HEK293 (cell line): Measurements from ENCODE around the gene NXT2.

ENCODE experiments used
- CTCF ChIA-PET: fragments of 350-600 bp; formaldehyde crosslinking; extraction: SDS; loops from one replicate; lab custom pipeline; 2021; ENCODE audit warnings: antibody characterized with exemption; lab: Yijun Ruan, JAX
- POLR2A ChIA-PET: fragments of 300-600 bp; formaldehyde crosslinking; extraction: SDS; loops from one replicate; lab custom pipeline; 2020; ENCODE audit warnings: antibody characterized with exemption, inconsistent platforms; lab: Yijun Ruan, JAX
- H3K27ac ChIP-seq: fragments of 200-500 bp; sonication (Bioruptor generic); 2 replicates; pipeline ENCODE4 v1.5.1; 2014; ENCODE audit warnings: low read depth, low read length, control low read depth, inconsistent platforms; ENCODE audit errors: extremely low read depth
- H3K36me3 ChIP-seq, 2 experiments: fragments of 200-500 bp in 1 of 2; sonication (Bioruptor generic) in 1 of 2; 1 replicate in 1 of 2; 2 replicates in 1 of 2; pipeline ENCODE4 v1.5.1; 2014 to 2017; ENCODE audit warnings: inconsistent platforms in 2 of 2, low read length in 2 of 2; ENCODE audit not compliant: control insufficient read depth in 2 of 2, insufficient read depth in 1 of 2
- H3K4me1 ChIP-seq: fragments of 200-500 bp; sonication (Bioruptor generic); 2 replicates; pipeline ENCODE4 v1.5.1; 2014; ENCODE audit warnings: mild to moderate bottlenecking, low read length, inconsistent platforms; ENCODE audit not compliant: control insufficient read depth, insufficient read depth
- H3K4me3 ChIP-seq: 2 replicates; pipeline ENCODE4 v1.5.1; 2011; ENCODE audit warnings: low read depth, mild to moderate bottlenecking, control low read depth, low read length, moderate library complexity
- H3K9me3 ChIP-seq: fragments of 200-500 bp; sonication (Bioruptor generic); 2 replicates; pipeline ENCODE4 v1.5.1; 2014; ENCODE audit warnings: low read depth, low read length, inconsistent platforms; ENCODE audit not compliant: control insufficient read depth, insufficient read depth
- EGR2 ChIP-seq: fragments of 450-650 bp; formaldehyde crosslinking; IDR thresholded peaks from 2 replicates; pipeline ENCODE4 v1.5.1; 2016; ENCODE audit warnings: low read depth, missing biosample characterization, missing genetic modification characterization
- HOXC10 ChIP-seq: sonication (generic); formaldehyde crosslinking; IDR thresholded peaks from 2 replicates; pipeline ENCODE4 v1.8.1; 2023; ENCODE audit warnings: mild to moderate bottlenecking, missing genetic modification reagents
- INSM2 ChIP-seq: fragments of 450-650 bp; formaldehyde crosslinking; IDR thresholded peaks from 2 replicates; pipeline ENCODE4 v1.5.1; 2016; ENCODE audit warnings: missing biosample characterization, missing genetic modification characterization
- KLF10 ChIP-seq: fragments of 450-650 bp; IDR thresholded peaks from 2 replicates; pipeline ENCODE4 v1.5.1; 2018; ENCODE audit warnings: missing biosample characterization, mild to moderate bottlenecking, missing genetic modification characterization
- KLF7 ChIP-seq: fragments of 450-650 bp; formaldehyde crosslinking; IDR thresholded peaks from 2 replicates; pipeline ENCODE4 v1.5.1; 2016; ENCODE audit warnings: missing biosample characterization, missing genetic modification characterization, borderline replicate concordance
- KLF8 ChIP-seq: fragments of 450-650 bp; formaldehyde crosslinking; IDR thresholded peaks from 2 replicates; pipeline ENCODE4 v1.5.1; 2016; ENCODE audit warnings: missing biosample characterization, missing genetic modification characterization
- PRDM1 ChIP-seq: fragments of 450-650 bp; formaldehyde crosslinking; IDR thresholded peaks from 2 replicates; pipeline ENCODE4; 2016; ENCODE audit warnings: missing biosample characterization, missing genetic modification characterization
- PRDM10 ChIP-seq: fragments of 450-650 bp; formaldehyde crosslinking; IDR thresholded peaks from 2 replicates; pipeline ENCODE4 v1.5.1; 2016; ENCODE audit warnings: missing biosample characterization, missing genetic modification characterization
- PRDM6 ChIP-seq: fragments of 450-650 bp; formaldehyde crosslinking; IDR thresholded peaks from 2 replicates; pipeline ENCODE4 v1.5.1; 2017; ENCODE audit warnings: missing biosample characterization, missing genetic modification characterization
- SP2 ChIP-seq: fragments of 450-650 bp; formaldehyde crosslinking; IDR thresholded peaks from 2 replicates; pipeline ENCODE4 v1.5.1; 2016; ENCODE audit warnings: missing biosample characterization, missing genetic modification characterization
- TCF7L2 ChIP-seq: IDR thresholded peaks from 2 replicates; pipeline ENCODE4 v1.6.1; 2011; ENCODE audit warnings: low read depth, mild to moderate bottlenecking, inconsistent platforms, low read length, moderate library complexity, borderline replicate concordance
- ZBTB49 ChIP-seq: fragments of 450-650 bp; formaldehyde crosslinking; IDR thresholded peaks from 2 replicates; pipeline ENCODE4 v1.5.1; 2016; ENCODE audit warnings: missing biosample characterization, missing genetic modification characterization, low read depth
- ZFP41 ChIP-seq: fragments of 450-650 bp; formaldehyde crosslinking; IDR thresholded peaks from 2 replicates; pipeline ENCODE4 v1.5.1; 2016; ENCODE audit warnings: missing biosample characterization, missing genetic modification characterization, borderline replicate concordance
- ZFP69B ChIP-seq: fragments of 450-650 bp; formaldehyde crosslinking; IDR thresholded peaks from 2 replicates; pipeline ENCODE4 v1.5.1; 2016; ENCODE audit warnings: missing biosample characterization, missing genetic modification characterization
- ZNF121 ChIP-seq: fragments of 450-650 bp; formaldehyde crosslinking; IDR thresholded peaks from 2 replicates; pipeline ENCODE4 v1.5.1; 2016; ENCODE audit warnings: missing biosample characterization, missing genetic modification characterization
- ZNF184 ChIP-seq: fragments of 450-650 bp; IDR thresholded peaks from 2 replicates; pipeline ENCODE4 v1.5.1; 2018; ENCODE audit warnings: missing biosample characterization, mild to moderate bottlenecking, missing genetic modification characterization
- ZNF211 ChIP-seq: fragments of 450-650 bp; formaldehyde crosslinking; IDR thresholded peaks from 2 replicates; pipeline ENCODE4 v1.5.1; 2016; ENCODE audit warnings: low read depth, missing biosample characterization, missing genetic modification characterization
- ZNF221 ChIP-seq: fragments of 450-650 bp; formaldehyde crosslinking; IDR thresholded peaks from 2 replicates; pipeline ENCODE4 v1.5.1; 2017; ENCODE audit warnings: missing biosample characterization, missing genetic modification characterization, borderline replicate concordance
- ZNF292 ChIP-seq: fragments of 450-650 bp; formaldehyde crosslinking; IDR thresholded peaks from 2 replicates; pipeline ENCODE4 v1.5.1; 2016; ENCODE audit warnings: low read depth, missing biosample characterization, missing genetic modification characterization, borderline replicate concordance
- ZNF548 ChIP-seq: fragments of 450-650 bp; formaldehyde crosslinking; IDR thresholded peaks from 2 replicates; pipeline ENCODE4 v1.5.1; 2016; ENCODE audit warnings: missing biosample characterization, missing genetic modification characterization
- ZNF558 ChIP-seq: fragments of 450-650 bp; formaldehyde crosslinking; IDR thresholded peaks from 2 replicates; pipeline ENCODE4 v1.5.1; 2016; ENCODE audit warnings: missing biosample characterization, missing genetic modification characterization
- ZNF596 ChIP-seq: fragments of 450-650 bp; IDR thresholded peaks from 2 replicates; pipeline ENCODE4 v1.5.0; 2018; ENCODE audit warnings: missing biosample characterization, mild to moderate bottlenecking, missing genetic modification characterization, moderate library complexity
- ZNF658 ChIP-seq: fragments of 450-650 bp; formaldehyde crosslinking; IDR thresholded peaks from 2 replicates; pipeline ENCODE4; 2016; ENCODE audit warnings: missing biosample characterization, missing genetic modification characterization
- ZNF768 ChIP-seq: fragments of 450-650 bp; formaldehyde crosslinking; IDR thresholded peaks from 2 replicates; pipeline ENCODE4 v1.5.1; 2018; ENCODE audit warnings: missing biosample characterization, mild to moderate bottlenecking, missing genetic modification characterization
- ZNF792 ChIP-seq: fragments of 450-650 bp; formaldehyde crosslinking; IDR thresholded peaks from 2 replicates; pipeline ENCODE4 v1.5.1; 2016; ENCODE audit warnings: missing biosample characterization, missing genetic modification characterization
- ZNF830 ChIP-seq: fragments of 450-650 bp; IDR thresholded peaks from 2 replicates; pipeline ENCODE4 v1.5.0; 2018; ENCODE audit warnings: missing biosample characterization, missing genetic modification characterization, low read depth, mild to moderate bottlenecking, moderate library complexity

Gene NXT2

GRCh38 chrX:109577055-109577454, 40.4 kb downstream of the NXT2 start (continued):
- TF ChIP-seq EGR2 (no peak), ZNF221 (tag by site-specific recombination) (no peak), ZNF292 (no peak), PRDM1 (tag by site-specific recombination) (no peak), PRDM10 (tag by site-specific recombination) (no peak), SP2 (no peak), ZNF211 (no peak)

DNA sequence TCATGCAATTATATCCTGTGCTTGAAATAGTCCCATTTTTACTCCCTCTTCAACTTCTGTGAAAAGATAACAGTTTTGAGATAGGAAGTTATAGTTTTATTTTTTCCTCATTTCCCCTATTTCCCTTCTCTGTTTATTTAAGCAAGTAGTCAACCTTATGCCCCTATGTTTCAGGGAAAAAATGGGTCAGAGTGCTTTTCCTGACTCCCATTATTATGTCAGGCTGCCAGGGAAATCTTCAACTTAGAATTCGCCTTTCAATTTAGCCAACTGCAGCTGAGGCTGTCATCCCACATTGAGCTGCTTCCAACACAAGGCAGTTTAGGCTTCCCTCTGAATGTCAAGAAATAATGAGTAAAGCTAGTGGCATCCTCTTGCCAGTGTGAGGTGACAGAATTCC, 42.3 kb downstream of the NXT2 start:
- CTCF ChIA-PET, result no interaction called here
- no peak for TF ChIP-seq ZNF658 (tag by site-specific recombination)
- TF ChIP-seq PRDM6 (tag by site-specific recombination), result no peak
- TF ChIP-seq KLF7, result no peak
- TF ChIP-seq ZNF184 (tag by site-specific recombination), result no peak
- no peak for TF ChIP-seq ZFP41
- TF ChIP-seq KLF8, result no peak
- no peak for TF ChIP-seq ZNF768 (tag by site-specific recombination)
- no peak for TF ChIP-seq ZNF548 (tag by site-specific recombination)
- no peak for TF ChIP-seq KLF10 (tag by site-specific recombination)
- TF ChIP-seq ZNF830 (tag by site-specific recombination), result no peak
- TF ChIP-seq ZFP69B (tag by site-specific recombination), result no peak
- no peak for TF ChIP-seq TCF7L2
- TF ChIP-seq INSM2 (tag by site-specific recombination), result no peak
- TF ChIP-seq ZNF558 (tag by site-specific recombination), result no peak
- TF ChIP-seq ZBTB49 (tag by site-specific recombination), result no peak
- no peak for TF ChIP-seq ZNF121
- no peak for TF ChIP-seq ZNF596 (tag by site-specific recombination)
- no peak for TF ChIP-seq ZNF792 (tag by site-specific recombination)
- no peak for TF ChIP-seq HOXC10 (CRISPR knock-in tag)
- no peak for TF ChIP-seq ZNF221 (tag by site-specific recombination)
- TF ChIP-seq, all 188 proteins: peak for 0
- Histone ChIP-seq H3K4me3 (no peak overlapping the region), H3K27ac (no peak overlapping the region), H3K9me3 (no peaks in the 10 kb centered on the region), H3K4me1 (no peaks in the 10 kb centered on the region), H3K36me3 (no peaks in the 10 kb centered on the region)
- POLR2A ChIA-PET, result no interaction called here
